Measurements from ENCODE around the gene IL36A. TPM values are rescaled to one million over a fixed set of nuclear protein-coding genes. Genes with fewer than 3 reads are reported as not detected.

Gene IL36A
- total RNA-seq, 4 donors from 2014 or later = not detected

GRCh38 chr2:113024764-113025163 is 19.5 kb downstream of the IL36A start:
- Histone ChIP-seq H3K36me3 (no peaks in the 10 kb centered on the region), H3K4me1 (no peaks in the 10 kb centered on the region), H3K27ac (no peak overlapping the region), H3K9me3 (no peaks in the 10 kb centered on the region), H3K27me3 (no peaks in the 10 kb centered on the region), H3K4me3 (no peak overlapping the region)
- DNase-seq = no peak
- TF ChIP-seq CTCF (IDR thresholded peaks at IDR 0.05) (no peak), POLR2A (IDR thresholded peaks at IDR 0.05) (no peak)

- DNase-seq = no peak
Measured at GRCh38 chr2:113025737-113026136, 20.5 kb downstream of the IL36A start.

GRCh38 chr2:113027691-113028090 is 22.4 kb downstream of the IL36A start:
- Histone ChIP-seq H3K4me1 (no peaks in the 10 kb centered on the region), H3K9me3 (no peaks in the 10 kb centered on the region), H3K27me3 (no peaks in the 10 kb centered on the region), H3K27ac (no peak overlapping the region), H3K36me3 (no peaks in the 10 kb centered on the region), H3K4me3 (no peak overlapping the region)
- TF ChIP-seq POLR2A (IDR thresholded peaks at IDR 0.05) (no peak), CTCF (IDR thresholded peaks at IDR 0.05) (no peak)
- no peak for DNase-seq

More at GRCh38 chr2:113025737-113026136, 20.5 kb downstream of the IL36A start:
- no peaks in the 10 kb centered on the region for H3K36me3 ChIP-seq
- no peak overlapping the region for H3K4me3 ChIP-seq
- TF ChIP-seq CTCF (IDR thresholded peaks at IDR 0.05) (no peak), POLR2A (IDR thresholded peaks at IDR 0.05) (no peak)
- no peaks in the 10 kb centered on the region for H3K9me3 ChIP-seq
- H3K4me1 ChIP-seq = no peaks in the 10 kb centered on the region
- H3K27ac ChIP-seq = no peak overlapping the region
- no peaks in the 10 kb centered on the region for H3K27me3 ChIP-seq

- Histone ChIP-seq H3K27ac (no peak overlapping the region), H3K4me1 (no peaks in the 10 kb centered on the region), H3K36me3 (no peaks in the 10 kb centered on the region), H3K9me3 (no peaks in the 10 kb centered on the region), H3K27me3 (no peaks in the 10 kb centered on the region), H3K4me3 (no peak overlapping the region)
- TF ChIP-seq CTCF (IDR thresholded peaks at IDR 0.05) = no peak
- no peak for TF ChIP-seq POLR2A (IDR thresholded peaks at IDR 0.05)
- DNase-seq = no peak
Measured at GRCh38 chr2:113028112-113028511, 22.9 kb downstream of the IL36A start.

GRCh38 chr2:113032737-113033136 is 27.5 kb downstream of the IL36A start:
- Histone ChIP-seq H3K36me3 (no peaks in the 10 kb centered on the region), H3K4me1 (no peaks in the 10 kb centered on the region), H3K4me3 (no peak overlapping the region), H3K9me3 (no peaks in the 10 kb centered on the region), H3K27ac (no peak overlapping the region), H3K27me3 (no peaks in the 10 kb centered on the region)
- DNase-seq = no peak
- TF ChIP-seq CTCF (IDR thresholded peaks at IDR 0.05) (no peak), POLR2A (IDR thresholded peaks at IDR 0.05) (no peak)

GRCh38 chr2:113034016-113034415 is 28.8 kb downstream of the IL36A start:
- no peak for DNase-seq
- Histone ChIP-seq H3K4me1 (no peaks in the 10 kb centered on the region), H3K9me3 (no peaks in the 10 kb centered on the region), H3K36me3 (no peaks in the 10 kb centered on the region), H3K4me3 (no peak overlapping the region), H3K27me3 (no peaks in the 10 kb centered on the region), H3K27ac (no peak overlapping the region)
- TF ChIP-seq POLR2A (IDR thresholded peaks at IDR 0.05) (no peak), CTCF (IDR thresholded peaks at IDR 0.05) (no peak)

Data from Peyer's patch (tissue), 4 donors.